HepG2 (cell line): ENCODE measurements around the gene IL17RB. TPM values are rescaled to one million over a fixed set of nuclear protein-coding genes. Genes with fewer than 3 reads are reported as not detected.
A peak's percentile ranks its signal among the peaks of the same experiment; 100 is the strongest.

Experiments used
- CCAR2 ChIP-seq: fragments of 200-400 bp; formaldehyde crosslinking; optimal IDR thresholded peaks from 2 replicates; pipeline ENCODE3; 2018; ENCODE audit warnings: low read depth, mild to moderate bottlenecking, low read length, moderate library complexity
- CREM ChIP-seq, 2 experiments: sonication (generic) in 1 of 2; formaldehyde crosslinking in 1 of 2; IDR thresholded peaks; 2 replicates each; pipeline versions ENCODE4 v1.4.0 to v1.6.1; 2016 to 2020; ENCODE audit warnings: antibody characterized with exemption in 1 of 2, mild to moderate bottlenecking in 1 of 2, missing genetic modification reagents in 1 of 2
- KDM4B ChIP-seq: sonication (generic); formaldehyde crosslinking; IDR thresholded peaks from 2 replicates; pipeline ENCODE4 v1.4.0; 2020; ENCODE audit warnings: missing genetic modification reagents
- KLF16 ChIP-seq, 2 experiments: sonication (generic) in 1 of 2; formaldehyde crosslinking in 1 of 2; IDR thresholded peaks; 2 replicates each; pipeline versions ENCODE4 v1.6.1 to v1.8.0; 2016 to 2023; ENCODE audit warnings: missing genetic modification reagents in 2 of 2, missing compliant biosample characterization in 1 of 2
- NCOR1 ChIP-seq: fragments of 200-600 bp; sonication (generic); IDR thresholded peaks from 2 replicates; pipeline ENCODE4 v1.7.0; 2017; ENCODE audit warnings: antibody characterized with exemption, low read length, borderline replicate concordance
- NFE2L1 ChIP-seq: sonication (generic); formaldehyde crosslinking; IDR thresholded peaks from 2 replicates; pipeline ENCODE4 v1.4.0; 2020; ENCODE audit warnings: missing genetic modification reagents, mild to moderate bottlenecking, borderline replicate concordance
- NFIB ChIP-seq: sonication (generic); formaldehyde crosslinking; IDR thresholded peaks from 2 replicates; pipeline ENCODE4 v1.9.0; 2021; ENCODE audit warnings: missing genetic modification reagents, mild to moderate bottlenecking, borderline replicate concordance
- NR2F2 ChIP-seq: IDR thresholded peaks from 2 replicates; pipeline ENCODE4 v1.6.1; 2012; ENCODE audit warnings: low read depth, inconsistent platforms, borderline replicate concordance
- PHB2 ChIP-seq: fragments of 450-650 bp; IDR thresholded peaks from 2 replicates; pipeline ENCODE4 v1.6.1; 2018; ENCODE audit not compliant: partially characterized antibody
- RNF2 ChIP-seq: fragments of 450-650 bp; conservative IDR thresholded peaks from 2 replicates; pipeline ENCODE4 v1.6.1; 2016; ENCODE audit warnings: low read depth
- polyA plus RNA-seq, 8 experiments: library from polyadenylated mRNA; depleted of rRNA in 3 of 8; stranded (reverse) in 7 of 8; unstranded in 1 of 8; fragments of >200 nt; fragmentation: Illumina TruSeq in 4 of 8; extraction: Trizol in 4 of 8; gene quantifications; 2 replicates each; pipeline versions ENCODE4 v1.2.1 to v1.2.3, GENCODE V29; 2011 to 2016; ENCODE audit warnings: low read depth in 4 of 8, missing spikeins in 1 of 8, mixed read lengths in 1 of 8; ENCODE audit not compliant: insufficient read depth in 1 of 8
- total RNA-seq, 5 experiments: library from RNA; depleted of rRNA; stranded (reverse); fragments of >200 nt; fragmentation: Illumina TruSeq; extraction: Trizol; gene quantifications; 2 replicates each; pipeline ENCODE4 v1.2.3, GENCODE V29; 2016; ENCODE audit warnings: low read depth in 1 of 5
- TF ChIP-seq, protein P1 (sequence below): sonication (generic); formaldehyde crosslinking; IDR thresholded peaks from 2 replicates; pipeline ENCODE4 v1.8.0; 2022; ENCODE audit warnings: mild to moderate bottlenecking, missing genetic modification reagents, borderline replicate concordance
- TF ChIP-seq, protein P2 (sequence below): sonication (generic); formaldehyde crosslinking; IDR thresholded peaks from 2 replicates; pipeline ENCODE4 v1.4.0; 2020; ENCODE audit warnings: mild to moderate bottlenecking, missing genetic modification reagents, borderline replicate concordance
- TF ChIP-seq, protein P3 (sequence below): sonication (generic); formaldehyde crosslinking; IDR thresholded peaks from 2 replicates; pipeline ENCODE4 v1.8.0; 2022; ENCODE audit warnings: mild to moderate bottlenecking, missing genetic modification reagents

Gene IL17RB
- total and polyA plus RNA-seq, 2 of the 13 experiments (the other 11 are each of a cell fraction or from before 2014, with no cell fraction given) = 130 to 190 TPM

DNA sequence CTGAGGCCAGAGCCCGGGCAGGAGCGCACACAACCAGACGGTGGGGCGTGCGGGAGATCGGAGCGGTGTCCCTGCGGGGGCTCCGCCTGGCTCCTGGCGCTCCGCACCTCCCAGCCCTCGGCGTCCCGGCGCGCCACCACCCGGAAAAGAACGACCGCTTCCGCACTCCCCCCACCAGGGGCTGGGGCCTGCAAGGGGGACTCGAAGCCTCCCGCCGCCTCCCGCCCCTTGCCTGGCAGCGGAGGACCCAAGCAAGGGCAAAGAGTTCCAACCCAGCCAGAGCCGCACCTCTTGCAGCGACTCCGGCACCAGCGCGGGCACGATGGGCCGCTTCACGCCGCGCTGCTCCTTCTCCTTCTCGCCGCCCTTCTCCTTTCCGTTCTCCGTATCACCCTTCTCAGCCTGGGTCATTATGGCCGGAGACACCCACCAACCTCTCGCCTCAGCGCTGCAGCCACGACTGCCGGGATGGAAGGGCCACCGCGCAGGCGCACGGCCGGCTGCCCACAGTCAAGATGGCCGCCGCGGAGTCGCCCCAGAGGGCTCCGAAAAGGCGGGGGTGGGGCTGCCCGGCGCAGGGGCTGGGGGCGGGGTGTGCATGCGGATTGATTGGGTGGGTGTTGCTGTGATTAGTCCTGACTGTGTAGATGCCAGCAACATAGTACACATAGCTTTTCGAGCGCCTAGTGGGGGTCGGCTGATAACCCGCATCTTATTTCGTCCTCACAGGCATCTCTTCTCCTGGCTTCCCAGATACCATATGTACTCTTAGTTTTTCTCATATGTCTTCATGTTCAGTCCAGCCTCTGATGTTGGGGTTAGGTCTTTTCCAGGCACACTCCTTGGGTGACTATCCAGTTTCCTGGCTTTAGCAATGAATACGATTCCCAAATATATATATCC is 35.6 kb downstream of the IL17RB start, which contains the start of gene ACTR8 (continued):
- peak; percentile 45; the same call in 1 of the 2 replicates for TF ChIP-seq NR2F2
- TF ChIP-seq, protein P1, sequence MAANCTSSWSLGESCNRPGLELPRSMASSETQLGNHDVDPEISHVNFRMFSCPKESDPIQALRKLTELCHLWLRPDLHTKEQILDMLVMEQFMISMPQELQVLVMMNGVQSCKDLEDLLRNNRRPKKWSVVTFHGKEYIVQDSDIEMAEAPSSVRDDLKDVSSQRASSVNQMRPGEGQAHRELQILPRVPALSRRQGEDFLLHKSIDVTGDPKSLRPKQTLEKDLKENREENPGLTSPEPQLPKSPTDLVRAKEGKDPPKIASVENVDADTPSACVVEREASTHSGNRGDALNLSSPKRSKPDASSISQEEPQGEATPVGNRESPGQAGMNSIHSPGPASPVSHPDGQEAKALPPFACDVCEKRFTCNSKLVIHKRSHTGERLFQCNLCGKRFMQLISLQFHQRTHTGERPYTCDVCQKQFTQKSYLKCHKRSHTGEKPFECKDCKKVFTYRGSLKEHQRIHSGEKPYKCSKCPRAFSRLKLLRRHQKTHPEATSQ (CRISPR knock-in tag) = peak; percentile 87; the same call in 1 of the 2 replicates
- TF ChIP-seq, protein P2, sequence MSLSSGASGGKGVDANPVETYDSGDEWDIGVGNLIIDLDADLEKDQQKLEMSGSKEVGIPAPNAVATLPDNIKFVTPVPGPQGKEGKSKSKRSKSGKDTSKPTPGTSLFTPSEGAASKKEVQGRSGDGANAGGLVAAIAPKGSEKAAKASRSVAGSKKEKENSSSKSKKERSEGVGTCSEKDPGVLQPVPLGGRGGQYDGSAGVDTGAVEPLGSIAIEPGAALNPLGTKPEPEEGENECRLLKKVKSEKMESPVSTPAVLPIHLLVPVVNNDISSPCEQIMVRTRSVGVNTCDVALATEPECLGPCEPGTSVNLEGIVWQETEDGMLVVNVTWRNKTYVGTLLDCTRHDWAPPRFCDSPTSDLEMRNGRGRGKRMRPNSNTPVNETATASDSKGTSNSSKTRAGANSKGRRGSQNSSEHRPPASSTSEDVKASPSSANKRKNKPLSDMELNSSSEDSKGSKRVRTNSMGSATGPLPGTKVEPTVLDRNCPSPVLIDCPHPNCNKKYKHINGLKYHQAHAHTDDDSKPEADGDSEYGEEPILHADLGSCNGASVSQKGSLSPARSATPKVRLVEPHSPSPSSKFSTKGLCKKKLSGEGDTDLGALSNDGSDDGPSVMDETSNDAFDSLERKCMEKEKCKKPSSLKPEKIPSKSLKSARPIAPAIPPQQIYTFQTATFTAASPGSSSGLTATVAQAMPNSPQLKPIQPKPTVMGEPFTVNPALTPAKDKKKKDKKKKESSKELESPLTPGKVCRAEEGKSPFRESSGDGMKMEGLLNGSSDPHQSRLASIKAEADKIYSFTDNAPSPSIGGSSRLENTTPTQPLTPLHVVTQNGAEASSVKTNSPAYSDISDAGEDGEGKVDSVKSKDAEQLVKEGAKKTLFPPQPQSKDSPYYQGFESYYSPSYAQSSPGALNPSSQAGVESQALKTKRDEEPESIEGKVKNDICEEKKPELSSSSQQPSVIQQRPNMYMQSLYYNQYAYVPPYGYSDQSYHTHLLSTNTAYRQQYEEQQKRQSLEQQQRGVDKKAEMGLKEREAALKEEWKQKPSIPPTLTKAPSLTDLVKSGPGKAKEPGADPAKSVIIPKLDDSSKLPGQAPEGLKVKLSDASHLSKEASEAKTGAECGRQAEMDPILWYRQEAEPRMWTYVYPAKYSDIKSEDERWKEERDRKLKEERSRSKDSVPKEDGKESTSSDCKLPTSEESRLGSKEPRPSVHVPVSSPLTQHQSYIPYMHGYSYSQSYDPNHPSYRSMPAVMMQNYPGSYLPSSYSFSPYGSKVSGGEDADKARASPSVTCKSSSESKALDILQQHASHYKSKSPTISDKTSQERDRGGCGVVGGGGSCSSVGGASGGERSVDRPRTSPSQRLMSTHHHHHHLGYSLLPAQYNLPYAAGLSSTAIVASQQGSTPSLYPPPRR (CRISPR knock-in tag) = peak; percentile 66
- TF ChIP-seq KLF16 (CRISPR knock-in tag; IDR thresholded peaks at IDR 0.05) = peak in 1 of 2 experiments; percentile 54; a peak in 1 of 4 replicates
- TF ChIP-seq CREM (IDR thresholded peaks at IDR 0.05) = peak; percentile 63
- no peak for TF ChIP-seq CREM (CRISPR knock-in tag; IDR thresholded peaks at IDR 0.05)
- 0 out of 2 replicates have a peak, but pooled peaks have one; percentile 35 for TF ChIP-seq NFE2L1 (CRISPR knock-in tag)
- 0 out of 2 replicates have a peak, but pooled peaks have one; percentile 52 for TF ChIP-seq RNF2
- no peak for TF ChIP-seq NFIB
- TF ChIP-seq CCAR2 = no peak
- no peak for TF ChIP-seq NCOR1
- TF ChIP-seq, protein P3, sequence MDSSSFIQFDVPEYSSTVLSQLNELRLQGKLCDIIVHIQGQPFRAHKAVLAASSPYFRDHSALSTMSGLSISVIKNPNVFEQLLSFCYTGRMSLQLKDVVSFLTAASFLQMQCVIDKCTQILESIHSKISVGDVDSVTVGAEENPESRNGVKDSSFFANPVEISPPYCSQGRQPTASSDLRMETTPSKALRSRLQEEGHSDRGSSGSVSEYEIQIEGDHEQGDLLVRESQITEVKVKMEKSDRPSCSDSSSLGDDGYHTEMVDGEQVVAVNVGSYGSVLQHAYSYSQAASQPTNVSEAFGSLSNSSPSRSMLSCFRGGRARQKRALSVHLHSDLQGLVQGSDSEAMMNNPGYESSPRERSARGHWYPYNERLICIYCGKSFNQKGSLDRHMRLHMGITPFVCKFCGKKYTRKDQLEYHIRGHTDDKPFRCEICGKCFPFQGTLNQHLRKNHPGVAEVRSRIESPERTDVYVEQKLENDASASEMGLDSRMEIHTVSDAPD = peak; percentile 83; the same call in 1 of the 2 replicates
- TF ChIP-seq PHB2 = no peak
- TF ChIP-seq KDM4B (CRISPR knock-in tag) = peak; percentile 96
